Measurements from ENCODE around the gene TPST2.

- TF ChIP-seq CTCF (IDR thresholded peaks at IDR 0.05 in 2 of 3, conservative IDR thresholded peaks at IDR 0.05 in 1 of 3; ENCODE audit: borderline replicate concordance in 1 of 3, insufficient read depth in 1 of 3, low read depth in 2 of 3, low read length in 2 of 3) (no peak), EZH2phosphoT487 (IDR thresholded peaks at IDR 0.05; ENCODE audit: borderline replicate concordance) (no peak), POLR2AphosphoS5 (IDR thresholded peaks at IDR 0.05; ENCODE audit: low read depth, low read length) (no peak), MAX (IDR thresholded peaks at IDR 0.05) (no peak)
Measured at GRCh38 chr22:26527167-26527566, 62.8 kb downstream of the TPST2 start.

Measured in HCT116 (cell line).